HS-27A (cell line): ENCODE results near the gene ICE2.
A peak's percentile ranks its signal among the peaks of the same experiment; 100 is the strongest.
"Not testable (repeated sequence)": the region's sequence is repeated elsewhere in the genome, so short reads cannot be mapped to it uniquely, and the experiment has no call there.

Experiments
- DNase-seq: peaks from one replicate; pipeline ENCODE4 v3.0.0-alpha.2; 2012; ENCODE audit warnings: low read depth, missing footprints

The ICE2 gene

DNA sequence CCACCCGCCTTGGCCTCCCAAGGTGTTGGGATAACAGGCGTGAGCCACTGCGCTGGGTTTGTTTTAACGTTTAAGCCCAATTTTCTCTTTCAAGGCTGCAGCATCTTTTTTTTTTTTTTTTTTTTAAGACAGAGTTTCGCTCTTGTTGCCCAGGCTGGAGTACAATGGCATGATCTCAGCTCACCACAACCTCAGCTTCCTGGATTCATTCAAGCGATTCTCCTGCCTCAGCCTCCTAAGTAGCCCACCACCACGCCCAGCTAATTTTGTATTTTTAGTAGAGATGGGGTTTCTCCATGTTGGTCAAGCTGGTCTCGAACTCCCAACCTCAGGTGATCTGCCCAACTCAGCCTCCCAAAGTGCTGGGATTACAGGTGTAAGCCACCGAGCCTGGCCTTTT lies 68.6 kb downstream of the ICE2 start:
- not testable (repeated sequence) for DNase-seq

DNA sequence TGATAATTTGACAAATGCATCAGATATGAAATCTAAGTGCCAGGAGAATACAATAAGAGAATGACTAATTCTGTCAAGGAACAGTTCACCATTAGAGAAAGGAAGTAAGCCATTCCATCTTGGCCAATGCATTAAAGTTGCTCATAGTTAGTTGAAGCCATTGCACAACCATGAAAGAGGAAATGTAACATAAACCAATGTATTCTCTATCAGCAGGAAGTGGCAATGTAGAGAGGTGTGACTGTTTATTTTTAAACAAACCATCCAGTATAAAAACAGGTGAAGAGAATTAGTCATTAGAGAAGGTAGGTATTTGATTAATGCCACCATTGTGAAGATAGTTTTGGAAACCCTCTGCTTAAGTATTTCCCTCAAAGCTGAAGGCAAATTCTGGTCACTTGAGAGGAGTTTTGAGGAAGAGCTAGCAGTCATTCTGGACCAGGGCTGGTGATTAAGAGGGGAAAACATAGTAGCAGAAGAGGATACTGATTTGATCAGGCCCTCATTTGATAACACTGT lies 70.4 kb downstream of the ICE2 start:
- no peak for DNase-seq

DNA sequence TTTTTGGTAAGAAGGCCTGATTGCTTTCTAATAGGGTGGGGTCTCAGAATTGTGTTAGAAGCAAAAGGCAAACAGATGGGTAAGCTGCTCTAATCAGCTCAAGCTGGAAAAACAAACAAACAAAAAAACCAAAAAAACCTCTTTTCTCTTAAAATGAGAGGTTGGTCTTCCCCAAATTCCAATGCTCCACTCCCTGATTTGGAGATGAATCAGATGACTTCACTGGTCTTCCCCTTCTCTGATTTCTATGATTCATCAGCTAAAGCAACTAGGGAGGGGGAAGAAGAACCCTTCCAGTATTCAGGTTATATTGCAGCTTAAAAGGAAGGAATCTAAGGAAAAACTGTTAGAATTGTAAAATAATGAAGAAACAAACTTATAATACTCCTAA lies 71.5 kb downstream of the ICE2 start:
- DNase-seq = peak; percentile 94

DNA sequence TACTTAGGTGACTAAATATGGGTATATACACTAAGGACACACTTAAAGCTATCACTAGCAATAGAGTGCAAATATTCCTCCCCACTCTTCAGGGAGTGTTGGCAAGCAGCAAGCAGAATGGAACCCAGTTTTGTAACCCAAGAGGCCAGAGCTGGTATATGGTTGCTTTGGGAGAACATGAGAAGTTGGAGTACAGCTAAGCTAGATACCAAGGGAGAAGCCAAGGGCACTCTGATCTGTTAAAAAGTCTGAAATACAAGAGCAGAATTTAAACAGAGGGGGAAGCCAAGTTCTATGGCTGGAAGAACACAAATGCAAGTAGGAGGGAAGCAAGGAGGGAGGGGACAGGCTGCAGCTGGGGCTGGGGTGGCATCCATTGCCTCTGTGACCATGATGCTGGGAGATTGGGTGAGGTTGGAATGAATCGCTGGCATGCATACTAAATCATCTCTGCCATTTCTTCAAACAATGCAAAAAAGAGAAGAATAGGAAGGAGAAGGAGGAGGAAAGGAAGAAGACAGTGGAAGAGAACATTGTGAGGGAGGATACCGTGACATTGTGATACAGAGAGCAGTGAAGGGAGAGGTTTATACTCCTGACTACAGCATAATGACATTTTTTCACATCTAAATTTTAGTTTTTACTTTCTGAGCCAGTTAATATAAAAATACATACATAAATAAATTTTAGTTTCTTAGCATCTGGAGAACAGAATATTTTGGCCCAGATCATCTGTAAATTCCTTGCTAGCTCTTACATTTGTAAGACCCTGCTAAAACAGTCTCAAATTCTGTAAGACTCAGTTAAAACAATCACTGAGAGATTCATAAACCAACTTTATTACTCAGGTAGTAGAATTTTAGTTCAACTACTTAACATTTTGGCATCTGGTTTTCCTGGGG lies 72.2 kb downstream of the ICE2 start:
- DNase-seq = no peak

DNA sequence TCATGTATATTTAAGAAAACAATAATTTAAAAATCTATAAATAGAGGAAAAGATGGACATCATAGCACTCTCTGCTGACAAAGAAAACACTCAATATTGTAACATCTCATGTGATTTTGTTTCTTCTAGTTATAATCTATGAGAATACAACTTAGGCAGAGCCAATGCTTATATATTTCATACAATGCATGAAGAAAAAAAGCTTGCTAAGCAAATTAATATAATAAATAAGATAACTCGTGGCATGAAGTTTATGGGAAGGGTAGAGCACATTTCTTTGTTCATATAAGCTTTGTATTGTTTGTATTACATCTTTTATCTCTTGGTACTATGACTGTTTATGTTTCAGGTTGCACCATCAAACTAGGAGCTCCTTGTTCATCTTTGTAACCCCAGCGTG lies 73.5 kb downstream of the ICE2 start:
- DNase-seq = no peak

DNA sequence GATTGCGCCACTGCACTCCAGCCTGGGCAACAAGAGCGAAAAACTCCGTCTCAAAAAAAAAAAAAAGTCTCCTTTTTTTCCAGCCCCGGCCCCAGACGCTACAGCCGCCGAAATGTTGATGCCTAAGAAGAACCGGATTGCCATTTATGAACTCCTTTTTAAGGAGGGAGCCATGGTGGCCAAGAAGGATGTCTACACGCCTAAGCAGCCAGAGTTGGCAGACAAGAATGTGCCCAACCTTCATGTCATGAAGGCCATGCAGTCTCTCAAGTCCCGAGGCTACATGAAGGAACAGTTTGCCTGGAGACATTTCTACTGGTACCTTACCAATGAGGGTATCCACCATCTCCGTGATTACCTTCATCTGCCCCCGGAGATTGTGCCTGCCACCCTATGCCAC lies 74.6 kb downstream of the ICE2 start:
- DNase-seq = not testable (repeated sequence)

DNA sequence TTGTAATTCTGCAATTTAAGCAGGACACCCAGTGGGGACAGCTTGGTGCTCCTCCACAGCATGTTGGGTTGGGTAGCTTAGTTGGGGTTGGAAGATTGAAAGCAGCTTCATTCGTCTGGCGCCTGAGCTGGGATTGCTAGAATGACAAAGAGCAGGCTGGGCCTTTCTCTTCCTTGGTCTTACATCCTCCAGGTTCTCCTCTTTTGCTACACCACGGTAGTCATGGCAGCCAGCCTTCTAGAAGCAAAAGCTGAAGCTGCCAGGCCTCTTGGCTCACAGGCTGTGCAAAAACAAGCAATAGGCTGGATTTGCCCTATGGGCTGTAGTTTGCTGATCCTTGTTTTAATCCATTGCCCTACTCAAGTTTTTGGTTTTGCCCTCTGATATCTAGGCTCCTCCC lies 78.0 kb downstream of the ICE2 start:
- DNase-seq = no peak

DNA sequence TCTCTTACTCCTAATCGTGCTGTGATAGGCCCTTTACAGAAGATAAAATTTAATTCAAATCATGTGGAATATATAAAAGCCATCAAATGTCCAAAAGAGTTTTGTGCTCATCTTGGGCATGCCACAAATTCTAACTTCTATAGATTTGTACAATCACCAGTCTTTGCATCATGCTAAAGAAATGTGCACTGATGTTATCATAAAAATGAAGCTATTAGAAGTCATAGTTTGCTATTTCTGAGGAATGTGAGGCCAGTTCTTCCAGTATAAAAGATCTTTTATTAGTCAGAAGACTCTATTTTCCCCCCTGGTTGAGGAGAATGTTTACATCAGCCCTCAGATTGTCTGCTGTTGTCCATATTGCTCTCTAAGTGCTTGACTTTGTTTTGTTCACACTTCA lies 79.0 kb downstream of the ICE2 start:
- DNase-seq = peak; percentile 90

DNA sequence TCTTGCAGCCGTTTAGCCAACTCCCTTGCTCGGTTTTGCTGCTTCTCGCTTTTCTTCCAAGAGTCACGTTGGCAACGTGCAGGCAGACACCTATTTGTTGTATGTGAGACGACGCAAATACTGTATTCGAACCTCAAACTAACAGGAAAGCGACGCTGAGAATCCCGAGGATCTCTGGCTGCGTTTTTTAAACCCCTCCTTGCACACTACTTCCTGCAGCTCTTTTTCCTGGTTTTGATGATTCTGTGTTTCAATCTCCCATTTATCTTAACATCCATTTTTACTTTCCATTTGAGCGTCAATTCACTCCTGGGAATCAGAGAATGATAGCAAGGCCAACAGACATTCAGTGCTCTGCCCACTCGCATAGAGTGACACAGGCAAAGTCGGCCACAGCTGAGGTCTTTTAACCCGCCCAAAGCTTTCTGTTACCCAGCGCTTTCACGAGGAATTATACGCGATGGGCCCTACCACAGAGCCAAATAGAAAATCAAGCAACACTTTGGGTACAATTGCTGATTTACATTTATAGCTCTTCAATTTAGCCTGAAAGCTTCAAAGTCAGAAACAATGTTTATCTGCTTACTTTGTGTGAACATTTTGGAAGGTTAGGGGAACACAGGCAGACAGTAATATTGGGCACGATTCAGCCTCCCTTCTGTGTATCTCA lies 79.6 kb downstream of the ICE2 start:
- no peak for DNase-seq

DNA sequence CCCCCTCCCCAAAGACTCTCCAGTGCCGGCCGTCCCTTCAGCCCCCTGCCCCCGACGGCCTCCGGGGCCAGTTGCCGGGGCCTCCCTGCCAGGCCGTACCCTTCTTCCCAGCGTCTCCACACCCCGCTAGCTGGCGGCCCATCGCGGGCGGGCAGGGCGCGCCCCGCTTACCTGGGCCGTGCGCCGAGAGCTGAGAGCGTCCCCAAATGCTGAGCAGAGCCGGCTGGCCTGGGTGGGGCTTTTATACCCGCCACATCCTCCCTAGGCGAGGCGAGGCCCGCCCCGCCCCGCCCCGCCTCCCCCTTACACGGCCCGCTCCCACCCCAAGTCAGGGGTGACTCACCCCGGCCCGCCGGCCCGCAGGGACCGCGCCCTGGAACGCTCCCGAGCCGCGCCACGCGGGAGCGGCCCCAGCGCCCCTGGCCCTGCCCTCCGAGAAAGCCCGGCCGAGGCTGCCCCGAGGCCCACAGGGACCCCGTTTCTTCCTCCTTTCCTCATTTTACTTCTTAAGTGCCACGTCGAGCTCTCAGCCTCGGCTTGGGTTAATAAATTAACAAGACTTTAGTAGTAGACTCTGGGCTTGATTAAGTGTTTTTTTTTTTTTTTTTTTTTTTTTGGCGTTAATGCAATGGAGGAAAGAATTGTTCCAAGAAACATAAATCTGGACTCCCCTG lies 81.0 kb downstream of the ICE2 start, which contains the start of gene ANXA2:
ANXA2 (minus strand) TSS at position 215 of the 674 bp plus-strand sequence. CDS start 11,911 bp downstream, outside the sequence.
- DNase-seq = peak; percentile 81

DNA sequence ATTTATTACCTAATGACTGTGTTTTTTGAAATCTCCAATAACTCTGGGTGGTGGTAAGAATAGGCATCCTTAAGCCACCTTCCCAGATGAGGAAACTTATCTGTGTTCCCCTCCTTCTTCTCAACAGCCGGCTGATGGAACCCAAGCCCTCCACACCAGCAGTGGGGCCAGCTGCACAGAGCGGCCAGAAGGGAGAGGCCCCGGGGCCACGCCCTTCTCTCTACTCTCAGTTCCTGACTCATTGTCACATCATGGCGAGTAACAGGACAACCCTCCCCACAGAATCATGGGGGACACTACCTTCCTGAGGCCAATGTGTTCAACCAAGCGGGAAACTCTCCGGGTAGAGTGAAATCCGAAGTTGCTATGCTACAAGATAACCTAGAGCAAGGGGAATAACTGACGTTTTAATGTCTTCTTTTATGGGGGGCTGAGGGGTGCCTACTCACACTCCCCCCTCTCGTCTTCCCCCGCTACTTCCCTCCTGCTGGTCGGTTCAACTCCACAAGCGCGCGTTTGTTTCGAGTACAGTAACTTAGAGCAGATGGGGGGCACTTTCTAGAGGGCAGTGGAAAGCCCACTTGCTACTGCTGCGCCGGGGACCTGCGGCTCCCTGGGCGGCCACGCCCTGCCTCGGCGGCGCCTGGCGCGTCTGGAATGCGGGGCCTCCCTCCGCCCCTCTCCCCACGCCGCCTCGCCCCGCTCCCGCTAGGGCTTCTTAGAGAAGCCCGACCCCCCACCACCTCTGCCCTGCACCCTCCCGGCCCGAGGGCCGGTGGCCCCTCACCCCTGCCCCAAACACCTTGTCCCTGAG lies 81.8 kb downstream of the ICE2 start:
- peak; percentile 84 for DNase-seq

DNA sequence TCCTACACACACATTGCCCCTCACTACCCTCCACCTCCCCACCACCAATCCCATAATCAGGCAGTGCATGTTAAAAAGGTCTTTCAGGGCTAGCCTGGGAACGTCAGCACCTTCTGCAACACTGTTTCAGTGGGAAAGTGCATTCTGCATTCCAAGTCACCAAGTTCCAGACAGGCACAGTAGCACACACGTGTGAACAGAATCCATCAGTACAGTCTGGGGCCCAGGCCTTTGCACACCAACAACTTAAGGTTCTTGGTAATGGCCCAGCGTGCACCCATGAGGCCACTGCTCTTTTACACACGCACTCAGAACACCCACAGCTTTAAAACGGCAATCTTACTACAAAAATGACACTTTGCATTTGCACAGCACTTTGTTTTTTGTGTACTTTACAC lies 82.4 kb downstream of the ICE2 start:
- DNase-seq = no peak

DNA sequence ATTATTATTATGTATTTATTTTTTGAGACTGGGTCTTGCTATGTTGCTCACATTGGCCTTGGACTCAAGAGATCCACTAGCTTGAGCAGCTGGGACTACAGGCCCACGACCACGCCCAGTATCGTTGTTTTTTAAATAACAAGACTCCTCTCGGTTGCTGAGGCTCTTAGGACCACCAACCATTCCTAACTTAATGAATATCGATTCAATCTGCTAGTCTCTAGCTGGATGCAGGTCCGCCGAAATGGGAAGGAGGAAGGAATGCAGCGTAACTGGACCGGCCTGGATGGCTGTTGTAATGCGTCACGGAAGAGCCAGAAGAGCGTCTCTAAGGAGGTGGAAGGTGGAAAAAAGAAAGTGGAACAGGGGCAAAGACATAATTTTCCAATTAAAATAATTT lies 82.8 kb downstream of the ICE2 start:
- no peak for DNase-seq

DNA sequence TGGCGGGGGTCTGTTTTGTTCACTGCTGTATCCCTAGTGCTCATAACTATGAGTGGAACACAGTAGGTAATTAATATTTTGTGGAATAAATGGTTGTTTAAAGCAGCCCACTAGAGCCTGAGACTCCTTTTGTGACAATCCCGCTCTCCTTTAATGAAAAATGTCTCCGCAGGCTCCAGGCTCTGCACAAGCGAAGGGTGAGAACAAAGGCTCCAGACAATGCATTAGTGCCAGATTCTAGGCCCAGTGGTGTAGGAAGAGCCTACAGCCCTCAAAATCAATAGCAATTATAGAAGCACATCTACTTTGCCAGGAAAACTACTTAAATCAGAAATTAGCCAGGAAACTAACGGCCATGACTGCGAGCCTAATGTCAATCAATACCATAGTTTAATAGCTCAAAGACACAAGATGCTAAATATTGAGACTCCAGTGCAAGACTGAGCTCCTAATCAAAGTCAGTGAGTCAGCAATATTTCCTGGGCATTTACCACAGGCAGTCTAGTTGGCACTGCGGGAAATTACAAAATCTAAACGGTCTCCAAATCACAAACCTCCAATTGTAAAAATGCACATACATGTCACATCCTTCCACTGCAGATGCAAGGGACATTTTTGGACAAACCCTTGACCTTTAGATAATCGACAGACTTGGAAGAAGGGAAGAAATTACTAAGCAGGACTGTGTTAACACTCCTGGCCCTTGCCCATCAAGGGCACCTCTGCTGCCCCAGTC lies 83.5 kb downstream of the ICE2 start:
- DNase-seq = no peak

DNA sequence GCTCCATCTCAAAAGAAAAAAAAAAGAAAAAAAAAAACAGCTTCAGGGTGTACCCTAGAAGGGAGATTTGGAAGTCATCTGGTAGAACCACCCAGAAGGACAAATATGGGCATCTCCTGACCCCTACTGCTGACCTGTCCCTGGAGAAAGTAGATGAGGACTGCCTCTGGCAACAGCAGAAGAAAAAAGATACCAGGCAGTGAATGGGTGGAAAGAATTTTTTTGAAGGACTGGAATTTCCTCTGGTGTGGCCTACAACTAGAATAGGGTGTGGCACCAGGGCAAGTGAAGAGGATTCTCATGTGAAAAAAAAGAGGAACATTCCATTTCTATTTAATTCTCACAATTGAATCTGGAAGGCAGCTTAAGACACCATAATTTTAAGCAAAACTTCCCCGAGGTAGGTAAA lies 84.2 kb downstream of the ICE2 start:
- DNase-seq = no peak

DNA sequence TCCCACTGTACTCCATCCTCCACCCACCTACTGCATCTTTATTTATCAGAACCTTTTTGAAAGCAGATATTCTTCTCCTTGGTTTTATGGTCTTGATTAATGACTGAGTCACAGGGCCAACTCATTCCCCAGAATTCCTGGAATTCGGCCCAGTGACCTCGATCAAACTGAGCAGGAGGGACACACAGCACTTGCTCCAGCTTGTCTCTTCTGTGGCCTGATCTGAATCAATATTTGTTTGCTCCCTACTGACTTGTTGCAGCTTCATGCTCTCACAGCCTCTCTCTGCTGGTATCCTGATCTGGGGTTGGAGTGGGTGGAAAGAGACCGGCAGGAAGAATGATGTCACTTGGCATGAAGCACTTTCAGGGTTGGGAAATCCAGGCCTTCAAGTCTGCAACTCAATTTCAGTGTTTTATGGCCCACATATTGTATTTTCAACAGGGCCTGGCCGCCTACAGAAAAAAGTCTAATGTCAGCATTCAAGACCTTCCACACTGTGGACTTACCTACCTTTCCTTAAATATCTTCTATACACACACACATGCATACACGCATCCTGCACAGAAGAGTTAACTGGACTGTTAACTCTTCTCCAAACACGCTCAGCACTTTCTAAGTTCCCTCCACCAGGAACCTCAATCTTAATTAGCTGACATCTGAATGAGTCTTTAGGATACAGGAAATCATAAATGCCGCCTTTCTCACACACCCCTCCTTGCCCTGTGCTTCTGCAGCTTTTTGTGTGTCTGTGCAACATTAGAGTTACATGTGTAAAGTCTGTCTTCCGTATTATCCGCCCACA lies 85.8 kb downstream of the ICE2 start:
- peak; percentile 100 for DNase-seq

DNA sequence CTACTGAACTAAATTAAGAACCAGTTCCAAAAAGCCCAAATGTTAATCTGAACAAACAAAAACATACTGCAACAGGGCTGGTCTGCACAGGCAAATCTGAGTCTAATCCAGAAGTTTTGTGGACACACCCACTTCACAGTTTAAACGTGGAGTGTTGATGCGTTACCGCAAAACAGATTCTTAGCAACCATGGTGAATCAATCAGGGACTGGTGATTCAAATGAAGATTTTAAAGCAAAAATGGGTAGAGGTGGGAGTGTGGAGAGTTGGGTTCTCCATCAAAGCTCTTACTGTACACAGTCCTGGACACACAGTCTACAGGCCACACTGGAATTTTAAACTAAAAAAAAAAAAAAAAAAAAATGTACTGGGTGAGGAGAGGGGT lies 86.3 kb downstream of the ICE2 start:
- peak; percentile 83 for DNase-seq

DNA sequence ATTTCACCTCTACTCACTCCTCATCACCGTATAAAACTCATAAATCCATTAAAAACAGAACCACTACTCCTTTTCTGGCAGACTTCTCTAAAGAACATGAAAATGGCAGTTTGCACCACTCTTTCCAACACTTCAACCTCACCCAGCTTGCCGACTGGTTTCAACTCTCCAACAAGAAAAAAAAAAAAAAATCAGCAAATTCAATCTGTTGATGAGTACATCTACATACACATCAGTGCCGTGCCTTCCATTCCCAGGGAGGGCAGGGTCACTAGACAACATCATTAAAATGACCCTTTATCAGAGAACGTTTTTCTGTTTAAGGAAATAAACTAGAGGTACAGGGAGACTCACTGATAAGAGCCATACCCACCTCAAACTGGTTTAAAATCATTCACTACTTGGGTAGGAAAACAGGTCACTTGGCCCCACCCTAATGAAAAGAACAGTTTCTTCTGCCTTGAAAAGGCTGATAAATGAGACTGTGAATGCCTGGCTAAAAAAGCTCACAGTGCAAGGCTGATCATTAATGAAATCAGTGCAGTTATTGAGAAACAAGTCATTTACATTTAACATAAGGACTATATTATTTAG lies 87.1 kb downstream of the ICE2 start:
- no peak for DNase-seq

DNA sequence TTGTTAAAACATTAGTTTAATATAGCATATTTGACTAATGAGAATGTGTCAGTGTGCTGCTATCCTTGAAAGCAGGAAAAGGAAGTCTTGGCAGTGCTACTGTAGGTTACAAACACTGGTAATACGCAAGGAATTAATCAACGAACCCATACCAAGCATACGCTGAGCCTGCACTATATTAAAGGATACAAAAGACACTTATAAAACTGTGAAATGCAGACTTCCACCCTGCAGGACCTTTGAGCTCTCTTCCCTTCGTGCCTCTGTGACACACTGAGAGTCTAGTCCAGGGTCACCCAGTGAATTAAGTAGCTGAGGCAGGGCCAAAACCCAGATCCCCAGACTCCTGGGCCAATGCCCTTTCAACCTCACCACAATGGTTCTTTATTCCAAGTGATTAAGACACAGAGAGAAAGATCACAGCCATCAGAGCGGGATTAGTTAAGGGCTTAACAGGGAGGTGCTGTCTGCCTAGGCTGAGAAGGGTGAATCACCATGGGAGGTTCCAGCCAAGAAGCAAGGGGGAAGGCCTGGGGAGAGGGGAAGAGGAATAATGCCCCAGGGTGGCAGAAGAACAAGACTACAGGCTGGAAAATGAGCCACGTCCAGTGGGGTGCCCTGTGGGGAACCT lies 88.0 kb downstream of the ICE2 start:
- DNase-seq = peak; percentile 91
